DMS 273 (cell line): ENCODE results near the gene ANKFN1.
"Not testable (repeated sequence)": the region's sequence is repeated elsewhere in the genome, so short reads cannot be mapped to it uniquely, and the experiment has no call there.

Experiments
- DNase-seq: peaks from one replicate; lab custom pipeline; 2025; ENCODE audit not compliant: unreplicated experiment; lab: John Stamatoyannopoulos, UW

Gene ANKFN1

GRCh38 chr17:56269556-56270389 is 116.5 kb downstream of the ANKFN1 start:
- no peak for DNase-seq

- no peak for DNase-seq
Measured at GRCh38 chr17:56274491-56274890, 121.2 kb downstream of the ANKFN1 start.

- DNase-seq: no peak
Measured at GRCh38 chr17:56284482-56284881, 131.2 kb downstream of the ANKFN1 start.

- DNase-seq: not testable (repeated sequence)
Measured at GRCh38 chr17:56288786-56289185, 135.5 kb downstream of the ANKFN1 start.

GRCh38 chr17:56289321-56289720 is 136.0 kb downstream of the ANKFN1 start:
- no peak for DNase-seq

- no peak for DNase-seq
Measured at GRCh38 chr17:56290101-56290801, 137.0 kb downstream of the ANKFN1 start.

GRCh38 chr17:56290802-56291118 is 137.5 kb downstream of the ANKFN1 start:
- DNase-seq: peak; percentile 10

GRCh38 chr17:56291226-56291805 is 138.0 kb downstream of the ANKFN1 start:
- no peak for DNase-seq

- no peak for DNase-seq
Measured at GRCh38 chr17:56292010-56292409, 138.7 kb downstream of the ANKFN1 start.

GRCh38 chr17:56292578-56292977 is 139.3 kb downstream of the ANKFN1 start:
- no peak for DNase-seq

- DNase-seq: no peak
Measured at GRCh38 chr17:56297184-56297583, 143.9 kb downstream of the ANKFN1 start.

- DNase-seq: no peak
Measured at GRCh38 chr17:56298846-56299245, 145.6 kb downstream of the ANKFN1 start.

- DNase-seq: no peak
Measured at GRCh38 chr17:56300144-56300543, 146.9 kb downstream of the ANKFN1 start.

GRCh38 chr17:56305007-56305406 is 151.7 kb downstream of the ANKFN1 start:
- DNase-seq: peak; percentile 31

GRCh38 chr17:56309897-56310296 is 156.6 kb downstream of the ANKFN1 start:
- DNase-seq: no peak

- no peak for DNase-seq
Measured at GRCh38 chr17:56310782-56311181, 157.5 kb downstream of the ANKFN1 start.

- peak; percentile 85 for DNase-seq
Measured at GRCh38 chr17:56313201-56313600, 159.9 kb downstream of the ANKFN1 start.

GRCh38 chr17:56314026-56314425 is 160.8 kb downstream of the ANKFN1 start:
- no peak for DNase-seq

- DNase-seq: peak; percentile 23
Measured at GRCh38 chr17:56314984-56315602, 161.8 kb downstream of the ANKFN1 start.

- DNase-seq: no peak
Measured at GRCh38 chr17:56316604-56317003, 163.3 kb downstream of the ANKFN1 start.

- DNase-seq: no peak
Measured at GRCh38 chr17:56317351-56318208, 164.3 kb downstream of the ANKFN1 start.
